WI38 (cell line): ENCODE results near the gene ENAH.

Experiments
- H3K4me3 ChIP-seq: 2 replicates; pipeline ENCODE4 v1.5.1; 2011; ENCODE audit warnings: low read depth, mild to moderate bottlenecking, control low read depth, low read length
- CTCF ChIP-seq: IDR thresholded peaks from 2 replicates; pipeline ENCODE4 v1.5.1; 2012; ENCODE audit warnings: low read depth, mild to moderate bottlenecking, control low read depth, low read length

ENAH gene

GRCh38 chr1:225462714-225463574, 190.0 kb downstream of the ENAH start:
- no peak overlapping the region for H3K4me3 ChIP-seq

GRCh38 chr1:225462429-225462713, 190.6 kb downstream of the ENAH start:
- no peak overlapping the region for H3K4me3 ChIP-seq
- TF ChIP-seq CTCF, result no peak

More at GRCh38 chr1:225462714-225463574, 190.0 kb downstream of the ENAH start:
- TF ChIP-seq CTCF, result no peak

- TF ChIP-seq CTCF, result no peak
- no peak overlapping the region for H3K4me3 ChIP-seq
Observed at GRCh38 chr1:225461533-225462428, 191.1 kb downstream of the ENAH start.

- no peak for TF ChIP-seq CTCF
- no peak overlapping the region for H3K4me3 ChIP-seq
Observed at GRCh38 chr1:225460737-225461532, 192.0 kb downstream of the ENAH start.

GRCh38 chr1:225460021-225460736, 192.7 kb downstream of the ENAH start:
- no peak for TF ChIP-seq CTCF
- no peak overlapping the region for H3K4me3 ChIP-seq

GRCh38 chr1:225458222-225458631, 194.7 kb downstream of the ENAH start:
- TF ChIP-seq CTCF, result no peak
- no peak overlapping the region for H3K4me3 ChIP-seq
